DMS 273 (cell line): ENCODE results near the gene DOCK9.

Source experiments
- DNase-seq: peaks from one replicate; lab custom pipeline; 2025; ENCODE audit not compliant: unreplicated experiment; lab: John Stamatoyannopoulos, UW

DOCK9 gene

GRCh38 chr13:98976338-98976737, 1.5 kb downstream of the DOCK9 start:
- DNase-seq: no peak

- DNase-seq: no peak
Measured at GRCh38 chr13:98975822-98976261, 2.0 kb downstream of the DOCK9 start.

- no peak for DNase-seq
Measured at GRCh38 chr13:98974053-98974452, 3.8 kb downstream of the DOCK9 start.

GRCh38 chr13:98972627-98973026, 5.2 kb downstream of the DOCK9 start:
- DNase-seq: no peak

DNA sequence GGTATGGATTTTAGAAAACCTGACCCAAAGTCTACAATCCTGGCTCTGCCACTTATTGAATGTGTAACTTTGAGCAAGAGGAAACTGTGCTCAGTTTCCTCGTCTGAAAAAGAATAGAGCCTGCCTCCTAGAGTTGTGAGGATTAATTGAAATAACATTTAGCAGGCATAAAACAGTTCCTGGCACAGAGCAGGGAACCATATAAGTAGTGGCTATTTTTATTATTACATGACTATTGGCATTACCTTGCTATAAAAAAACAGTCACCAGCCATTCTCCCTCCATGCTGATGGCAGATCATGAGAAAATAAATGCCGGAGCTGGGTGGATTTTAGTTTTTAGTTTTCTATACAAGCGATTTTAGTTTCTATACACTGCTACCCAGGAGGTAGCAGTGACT, 5.8 kb downstream of the DOCK9 start:
- DNase-seq: no peak

DNA sequence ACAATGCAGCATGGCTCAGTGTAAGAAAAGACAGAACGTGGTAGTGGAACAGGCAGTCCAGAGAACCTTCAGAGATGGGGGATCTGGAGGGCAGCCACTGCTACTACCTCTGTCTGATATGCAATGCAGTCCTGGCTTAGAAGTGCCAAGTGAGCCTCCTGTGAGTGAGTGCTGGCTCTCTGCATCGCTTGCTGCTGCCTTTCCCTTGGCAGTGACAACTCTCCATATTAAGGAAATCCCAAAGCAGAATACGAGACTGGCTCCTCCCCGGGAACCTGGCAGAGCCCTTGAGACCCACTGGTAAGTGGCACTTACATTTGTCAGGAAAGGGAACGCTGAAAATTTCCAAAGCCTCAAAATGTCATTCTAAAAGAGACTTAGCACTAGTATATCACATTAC, 7.5 kb downstream of the DOCK9 start:
- no peak for DNase-seq

DNA sequence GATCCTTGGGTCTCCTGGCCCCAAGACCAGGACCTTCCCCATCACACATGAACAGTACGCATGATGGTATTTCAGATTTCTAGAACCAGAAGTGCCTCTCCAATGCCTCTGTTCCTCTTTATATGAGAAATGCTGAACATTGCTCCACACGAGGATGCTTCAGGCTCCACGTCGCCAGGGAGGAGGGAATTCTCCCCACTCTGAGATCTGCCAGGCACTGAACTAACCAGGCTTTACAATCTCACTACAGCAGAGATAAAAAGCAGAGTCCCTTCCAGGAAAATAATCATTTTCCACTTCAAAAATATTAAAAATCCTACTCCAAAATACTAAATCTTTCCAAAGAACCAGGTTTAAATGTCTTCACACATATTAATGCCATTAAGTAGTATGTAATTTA, 10.4 kb downstream of the DOCK9 start:
- no peak for DNase-seq

DNA sequence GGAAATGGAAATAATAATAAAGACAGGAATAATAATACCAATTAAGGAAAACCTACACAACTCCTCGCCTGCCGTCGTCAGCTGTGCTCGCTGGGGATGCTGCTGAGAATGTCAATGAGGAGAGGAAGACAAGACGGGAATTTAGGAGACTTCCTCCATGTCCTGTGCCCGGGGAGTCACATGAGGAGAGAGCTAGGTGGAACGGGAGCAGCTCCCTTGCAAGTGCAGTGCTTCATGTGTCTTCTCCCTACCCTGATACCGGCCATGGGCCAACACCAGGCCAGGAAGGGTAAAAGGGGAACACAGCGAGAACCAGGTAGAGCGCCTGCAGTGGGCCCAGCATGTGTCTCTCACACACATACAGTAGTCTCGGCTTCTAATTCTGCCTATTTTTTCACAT, 11.8 kb downstream of the DOCK9 start:
- DNase-seq: no peak

GRCh38 chr13:98965325-98965724, 12.5 kb downstream of the DOCK9 start:
- no peak for DNase-seq

DNA sequence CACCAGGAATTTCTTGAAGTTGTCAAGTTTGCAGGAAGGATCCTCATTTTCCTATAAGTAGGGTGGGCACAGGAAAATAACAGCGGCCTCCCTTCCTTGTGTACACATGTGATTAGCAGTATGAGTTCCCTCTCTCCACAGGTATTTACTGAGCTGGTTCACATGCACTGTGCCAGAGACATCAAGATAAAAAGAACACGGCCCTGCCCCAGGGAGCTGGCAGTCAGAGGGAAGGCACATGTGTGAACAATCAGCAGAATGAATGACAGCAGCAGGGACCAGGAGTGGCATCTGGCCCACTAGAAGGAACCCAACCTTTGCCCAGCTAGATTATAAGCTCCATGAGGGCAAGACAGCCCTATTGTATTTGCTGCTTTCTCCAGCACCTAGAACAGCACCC, 13.9 kb downstream of the DOCK9 start:
- no peak for DNase-seq

DNA sequence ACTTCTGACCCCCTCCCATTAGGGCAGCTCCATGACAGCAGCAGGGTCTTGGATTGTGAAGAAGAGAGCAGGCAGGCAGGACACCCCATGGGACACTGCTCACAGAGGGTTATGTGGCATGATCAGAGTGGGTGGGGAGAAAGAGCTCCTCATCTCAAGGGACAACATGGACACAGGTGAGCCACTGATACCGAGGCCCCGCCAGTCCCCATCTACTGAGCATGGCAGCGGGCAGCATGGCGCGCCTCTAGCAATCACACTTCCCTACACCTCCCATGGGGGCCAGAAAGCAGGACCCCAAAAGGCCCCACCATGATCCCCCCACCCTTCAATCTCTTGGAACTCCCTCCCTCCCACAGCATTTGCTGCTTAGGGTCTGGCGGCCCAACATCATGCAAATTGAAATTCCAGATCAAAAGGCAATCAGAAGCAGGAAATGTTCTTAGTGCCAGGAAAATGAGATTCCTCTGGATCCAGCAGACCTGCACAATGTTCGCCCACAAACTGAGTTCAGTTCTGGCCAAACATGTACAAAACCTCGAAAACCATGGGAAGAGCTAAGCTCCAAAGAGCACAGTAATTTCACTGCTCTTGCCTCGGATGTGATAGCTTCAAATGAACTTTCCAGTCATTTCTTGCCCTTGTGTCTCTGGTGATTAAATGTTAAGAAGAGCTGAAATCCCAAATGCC, 14.8 kb downstream of the DOCK9 start:
- DNase-seq: no peak

GRCh38 chr13:98961503-98962105, 16.3 kb downstream of the DOCK9 start:
- no peak for DNase-seq

DNA sequence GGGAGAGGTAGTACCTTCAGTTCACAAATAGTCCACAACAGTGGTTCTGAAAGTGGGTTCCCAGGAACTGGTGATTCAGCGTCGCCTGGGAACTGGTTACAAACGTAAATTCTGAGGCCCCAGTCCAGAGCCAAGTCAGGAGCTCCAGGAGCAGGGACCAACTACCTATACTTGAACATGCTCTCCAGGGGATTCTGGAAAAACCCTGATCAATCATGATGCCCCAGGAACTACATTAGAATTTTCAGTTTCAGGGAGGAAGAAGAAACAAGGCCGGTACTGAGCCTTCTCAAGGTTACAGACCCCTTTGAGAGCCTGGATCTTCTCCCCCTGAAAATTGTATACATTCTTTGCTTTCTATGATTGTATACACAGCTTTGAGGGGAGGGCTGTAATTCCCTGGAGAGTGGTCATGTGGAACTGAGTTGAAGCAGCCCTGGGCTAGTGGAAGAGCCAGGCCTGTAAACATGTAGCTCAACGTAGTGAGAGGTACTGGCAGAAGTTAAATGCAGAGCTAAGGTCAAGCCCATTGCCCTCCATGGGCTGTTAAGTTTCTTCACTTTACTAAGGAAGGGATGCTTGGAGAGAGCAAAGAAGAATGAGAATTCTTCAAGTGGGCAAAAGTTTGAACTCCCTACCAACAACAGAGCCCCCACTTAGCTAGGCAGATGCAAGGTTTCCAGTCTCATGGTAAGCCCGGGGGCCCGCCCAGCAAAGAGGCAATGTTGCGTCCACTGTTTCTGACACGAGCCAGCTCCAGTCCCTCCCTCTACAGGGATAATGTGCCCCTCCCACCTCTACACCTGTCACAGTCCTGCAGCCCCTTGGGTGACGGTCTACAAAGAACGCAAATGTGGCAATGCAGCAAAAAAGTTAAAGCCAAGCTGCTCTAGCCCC, 17.0 kb downstream of the DOCK9 start:
- no peak for DNase-seq

GRCh38 chr13:98959786-98960605, 17.9 kb downstream of the DOCK9 start:
- DNase-seq: peak; percentile 30

GRCh38 chr13:98959291-98959690, 18.6 kb downstream of the DOCK9 start:
- DNase-seq: no peak

- no peak for DNase-seq
Measured at GRCh38 chr13:98958443-98958794, 19.4 kb downstream of the DOCK9 start.

- DNase-seq: no peak
Measured at GRCh38 chr13:98957731-98958442, 20.0 kb downstream of the DOCK9 start.

DNA sequence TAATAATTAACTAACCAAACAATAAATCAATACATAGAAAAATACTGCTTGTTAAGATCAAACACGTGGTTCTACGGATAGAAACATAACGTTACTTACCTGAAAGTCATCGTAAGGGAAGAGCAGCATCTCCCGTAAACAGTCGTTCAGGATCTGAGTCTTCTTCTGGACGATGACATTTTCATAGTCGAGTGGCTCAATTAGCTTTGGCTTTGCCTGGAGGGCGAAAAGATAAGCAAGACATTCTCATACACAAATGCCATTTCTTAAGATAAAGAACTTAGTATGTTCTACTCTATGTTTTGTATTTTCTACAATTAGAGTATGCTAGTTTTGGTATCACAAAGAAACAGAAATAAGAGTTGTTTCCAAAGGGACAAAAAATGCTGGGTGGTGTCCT, 22.5 kb downstream of the DOCK9 start:
- DNase-seq: no peak

DNA sequence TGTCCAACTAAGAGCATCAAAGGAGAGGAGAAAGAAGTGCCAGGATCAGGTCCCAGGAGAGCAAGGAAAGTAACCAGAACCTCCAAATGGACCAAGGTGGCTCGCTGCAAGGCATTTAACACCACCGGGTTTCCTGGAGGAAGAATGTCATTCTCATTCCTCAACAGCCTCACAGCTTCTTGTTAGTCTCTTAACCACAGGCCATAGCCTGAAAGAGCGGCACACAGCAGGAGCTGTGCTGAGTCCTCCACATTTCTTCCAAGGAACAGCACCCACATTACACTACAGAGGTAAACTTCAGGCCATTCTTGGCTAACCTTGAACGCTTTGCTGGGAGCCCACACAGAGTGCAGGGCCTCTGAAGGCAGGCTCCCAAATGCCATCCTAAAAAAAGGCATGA, 23.6 kb downstream of the DOCK9 start:
- no peak for DNase-seq

DNA sequence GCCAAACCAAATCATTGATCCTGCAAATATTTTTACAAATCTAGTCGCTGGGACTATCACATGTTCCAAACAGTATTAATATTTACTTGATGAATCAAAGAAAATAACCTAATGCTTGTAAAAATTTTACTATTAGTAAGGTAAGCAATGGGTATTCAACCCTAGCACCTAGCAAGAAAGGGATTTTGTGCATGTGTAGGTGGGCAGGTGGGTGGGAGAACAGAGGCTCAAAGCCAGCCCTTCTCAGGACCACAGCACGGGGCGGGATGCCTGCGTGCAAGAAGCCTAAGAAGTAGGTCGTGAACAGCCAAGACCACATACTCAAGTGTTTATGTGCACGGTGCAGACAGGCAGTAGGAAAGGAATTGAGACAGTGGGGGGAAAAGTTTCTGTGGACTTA, 26.6 kb downstream of the DOCK9 start:
- no peak for DNase-seq

- DNase-seq: no peak
Measured at GRCh38 chr13:98950705-98951104, 27.2 kb downstream of the DOCK9 start.
